Sigmoid colon (tissue), 7 donors: Measurements from ENCODE around the gene QKI. TPM values are rescaled to one million over a fixed set of nuclear protein-coding genes. Genes with fewer than 3 reads are reported as not detected.

Experiments used
- DNase-seq: peaks from one replicate; pipeline ENCODE4 v3.0.0-alpha.2; 2019
- H3K27ac ChIP-seq, 4 donors: fragments of 200-600 bp; sonication (generic); one replicate each; pipeline ENCODE4 v1.5.1; 2016 to 2019; ENCODE audit warnings: mild to moderate bottlenecking in 1 of 4
- H3K27me3 ChIP-seq, 3 donors: fragments of 200-600 bp; sonication (generic); one replicate each; pipeline ENCODE4 v1.5.1; 2019; ENCODE audit warnings: mild to moderate bottlenecking in 1 of 3
- H3K36me3 ChIP-seq, 4 donors: fragments of 200-600 bp; sonication (generic); one replicate each; pipeline ENCODE4 v1.5.1; 2016 to 2019
- H3K4me1 ChIP-seq, 4 donors: fragments of 200-600 bp; sonication (generic); one replicate each; pipeline ENCODE4 v1.5.1; 2017 to 2019
- H3K4me3 ChIP-seq, 4 donors: fragments of 200-600 bp; sonication (generic); one replicate each; pipeline ENCODE4 v1.5.1; 2017 to 2019; ENCODE audit warnings: mild to moderate bottlenecking in 2 of 4, moderate library complexity in 1 of 4
- H3K9me3 ChIP-seq, 4 donors: fragments of 200-600 bp in 3 of 4; sonication (generic) in 3 of 4; one replicate each; pipeline versions ENCODE4 v1.5.1 to v1.6.1; 2013 to 2019
- CTCF ChIP-seq, 4 experiments: fragments of 450-650 bp in 3 of 4; fragments of 200-600 bp in 1 of 4; IDR thresholded peaks; one replicate each; pipeline ENCODE4 v1.5.1; 2016 to 2019; ENCODE audit warnings: antibody characterized with exemption in 4 of 4, mild to moderate bottlenecking in 3 of 4, moderate library complexity in 2 of 4
- EP300 ChIP-seq, 4 donors: sonication (generic); formaldehyde crosslinking; IDR thresholded peaks; one replicate each; pipeline ENCODE4 v1.6.1; 2017; ENCODE audit warnings: antibody characterized with exemption in 4 of 4
- POLR2A ChIP-seq, 2 donors: fragments of 450-650 bp; IDR thresholded peaks; one replicate each; pipeline ENCODE4 v1.6.1; 2016; ENCODE audit warnings: antibody characterized with exemption in 2 of 2, mild to moderate bottlenecking in 2 of 2, moderate library complexity in 2 of 2
- POLR2AphosphoS5 ChIP-seq, 4 donors: sonication (generic); formaldehyde crosslinking; IDR thresholded peaks; one replicate each; pipeline ENCODE4 v1.6.1; 2017; ENCODE audit warnings: antibody characterized with exemption in 4 of 4
- WGBS, 2 donors: extraction: QIAGEN DNeasy Blood & Tissue Kit; methylation state at CpG; one replicate each; pipeline ENCODE4 v1.1.7; 2013; 5-methylcytosine and 5-hydroxymethylcytosine counted together
- intact Hi-C: fragments of 100-400 bp; cut with DNase I; formaldehyde crosslinking; loops from one replicate; pipeline ENCODE4 v1.15.1; 2023
- polyA plus RNA-seq, 3 donors: library from polyadenylated mRNA; stranded (reverse); fragments of 200-250 nt; gene quantifications; one replicate each; pipeline ENCODE4 v1.2.3, GENCODE V29; 2013
- total RNA-seq, 4 donors: library from RNA; depleted of rRNA; stranded (reverse); fragments of >200 nt; gene quantifications; one replicate each; pipeline ENCODE4 v1.1.0, GENCODE V29; 2016
- donor health status: healthy with polysubstance abuse.
- donor health status: Bipolar disorder and iron deficiency.
- donor health status: healthy.

The QKI gene
- total and polyA plus RNA-seq, 7 donors = 9.2 to 146 (median 139) TPM

GRCh38 chr6:163513003-163513402 lies 98.5 kb downstream of the QKI start:
- WGBS, 2 donors = 33 to 76% methylated on average over 4 of the region's 4 CpGs
- H3K36me3 ChIP-seq = no peaks in the 10 kb centered on the region
- peaks cover 0 to 5% (median 1%) of the 10 kb centered on the region in 4 donors for H3K4me1 ChIP-seq

GRCh38 chr6:163513570-163514166 lies 99.2 kb downstream of the QKI start:
- no peak for TF ChIP-seq CTCF (IDR thresholded peaks at IDR 0.05)
- TF ChIP-seq EP300 (IDR thresholded peaks at IDR 0.05) = no peak
- TF ChIP-seq POLR2AphosphoS5 (IDR thresholded peaks at IDR 0.05) = no peak
- no peak for TF ChIP-seq POLR2A (IDR thresholded peaks at IDR 0.05)
- no peak overlapping the region for H3K27ac ChIP-seq
- WGBS, 2 donors = 88 to 97% methylated on average over 2 of the region's 2 CpGs

More at GRCh38 chr6:163513003-163513402, 98.5 kb downstream of the QKI start:
- no peak for TF ChIP-seq POLR2AphosphoS5 (IDR thresholded peaks at IDR 0.05)
- TF ChIP-seq POLR2A (IDR thresholded peaks at IDR 0.05) = no peak
- no peak for TF ChIP-seq EP300 (IDR thresholded peaks at IDR 0.05)
- TF ChIP-seq CTCF (IDR thresholded peaks at IDR 0.05) = no peak
- H3K9me3 ChIP-seq = peaks cover 0 to 2% (median 0%) of the 10 kb centered on the region in 4 donors
- no peak overlapping the region for H3K4me3 ChIP-seq
- no peaks in the 10 kb centered on the region for H3K27me3 ChIP-seq
- no peak overlapping the region for H3K27ac ChIP-seq
- intact Hi-C loops = no loop called here
- no peak for DNase-seq

GRCh38 chr6:163516908-163517307 lies 102.4 kb downstream of the QKI start:
- no peak overlapping the region for H3K27ac ChIP-seq
- no peaks in the 10 kb centered on the region for H3K27me3 ChIP-seq
- H3K9me3 ChIP-seq = no peaks in the 10 kb centered on the region
- TF ChIP-seq EP300 (IDR thresholded peaks at IDR 0.05) (no peak), POLR2A (IDR thresholded peaks at IDR 0.05) (no peak), POLR2AphosphoS5 (IDR thresholded peaks at IDR 0.05) (no peak), CTCF (IDR thresholded peaks at IDR 0.05) (no peak)
- peaks cover 0 to 26% (median 9%) of the 10 kb centered on the region in 4 donors for H3K4me1 ChIP-seq
- DNase-seq = no peak
- intact Hi-C loops = no loop called here
- no peaks in the 10 kb centered on the region for H3K36me3 ChIP-seq
- H3K4me3 ChIP-seq = no peak overlapping the region

More at GRCh38 chr6:163513570-163514166, 99.2 kb downstream of the QKI start:
- DNase-seq = no peak
- Histone ChIP-seq H3K27me3 (no peaks in the 10 kb centered on the region), H3K4me3 (no peak overlapping the region), H3K36me3 (no peaks in the 10 kb centered on the region), H3K4me1 (peaks cover 0 to 8% (median 3%) of the 10 kb centered on the region in 4 donors), H3K9me3 (no peaks in the 10 kb centered on the region)
- intact Hi-C loops = no loop called here

- Histone ChIP-seq H3K27me3 (no peaks in the 10 kb centered on the region), H3K27ac (no peak overlapping the region), H3K4me3 (no peak overlapping the region), H3K9me3 (no peaks in the 10 kb centered on the region), H3K4me1 (peaks cover 0 to 43% (median 11%) of the 10 kb centered on the region in 4 donors), H3K36me3 (no peaks in the 10 kb centered on the region)
- intact Hi-C loops = no loop called here
- no peak for TF ChIP-seq POLR2AphosphoS5 (IDR thresholded peaks at IDR 0.05)
- TF ChIP-seq EP300 (IDR thresholded peaks at IDR 0.05) = no peak
- no peak for TF ChIP-seq CTCF (IDR thresholded peaks at IDR 0.05)
- no peak for TF ChIP-seq POLR2A (IDR thresholded peaks at IDR 0.05)
- 91 to 94% methylated on average over 4 of the region's 4 CpGs for WGBS, 2 donors
- no peak for DNase-seq
Measured at GRCh38 chr6:163520956-163521355, 106.4 kb downstream of the QKI start.

- intact Hi-C loops = no loop called here
- Histone ChIP-seq H3K27me3 (no peaks in the 10 kb centered on the region), H3K4me3 (no peak overlapping the region), H3K27ac (no peak overlapping the region), H3K9me3 (no peaks in the 10 kb centered on the region), H3K36me3 (no peaks in the 10 kb centered on the region), H3K4me1 (peaks cover 0 to 48% (median 20%) of the 10 kb centered on the region in 4 donors)
- DNase-seq = no peak
- WGBS, 2 donors = 40 to 76% methylated on average over 1 of the region's 1 CpG
- TF ChIP-seq POLR2AphosphoS5 (IDR thresholded peaks at IDR 0.05) = no peak
- TF ChIP-seq EP300 (IDR thresholded peaks at IDR 0.05) = no peak
- no peak for TF ChIP-seq CTCF (IDR thresholded peaks at IDR 0.05)
- no peak for TF ChIP-seq POLR2A (IDR thresholded peaks at IDR 0.05)
Measured at GRCh38 chr6:163522033-163522432, 107.5 kb downstream of the QKI start.
